Activated CD8-positive, alpha-beta memory T cell treated with anti-CD3 and anti-CD28 coated beads, Interleukin-2, amount 50 U/mL, for 4 hours (primary cell): ENCODE data around the gene UBE2V1.
A peak's percentile ranks its signal among the peaks of the same experiment; 100 is the strongest.

Experiments used
- DNase-seq: peaks from one replicate; pipeline ENCODE4 v3.0.0-alpha.2; 2020

UBE2V1 gene

DNA sequence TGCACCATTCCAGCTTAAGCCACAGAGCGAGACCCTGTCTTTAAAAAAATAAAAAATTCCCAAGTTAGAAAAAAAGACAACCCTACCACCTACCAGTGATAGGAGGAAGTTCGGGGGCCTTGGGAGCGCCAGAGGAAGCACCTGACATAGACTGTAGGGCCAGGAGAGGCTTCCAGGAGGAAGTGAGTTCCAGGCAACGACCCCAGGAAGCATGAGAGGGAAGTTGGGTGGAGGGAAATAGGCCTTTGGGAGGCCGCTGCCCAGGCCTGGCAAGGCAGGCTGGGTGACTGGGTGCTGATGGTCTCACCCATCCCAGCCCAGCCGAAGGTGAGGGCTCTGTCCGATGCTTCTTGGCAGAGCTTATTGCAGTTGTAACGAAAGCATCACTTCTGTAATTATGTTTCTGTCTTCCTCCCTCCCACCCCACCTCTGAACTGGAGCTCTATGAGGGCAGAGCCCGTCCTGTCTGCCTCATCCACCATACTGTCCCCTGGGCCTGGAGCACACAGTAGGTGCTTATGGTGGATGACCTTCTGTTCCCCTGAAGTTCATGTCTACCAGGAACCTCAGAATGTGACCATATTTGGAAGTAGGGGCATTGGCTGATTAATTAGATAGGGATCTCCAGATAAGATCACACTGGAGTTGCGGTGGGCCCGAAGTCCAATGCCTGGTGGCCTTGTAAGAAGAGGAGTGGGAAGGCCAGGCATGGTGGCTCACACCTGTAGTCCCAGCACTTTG, 54.1 kb downstream of the UBE2V1 start:
- DNase-seq, result no peak

DNA sequence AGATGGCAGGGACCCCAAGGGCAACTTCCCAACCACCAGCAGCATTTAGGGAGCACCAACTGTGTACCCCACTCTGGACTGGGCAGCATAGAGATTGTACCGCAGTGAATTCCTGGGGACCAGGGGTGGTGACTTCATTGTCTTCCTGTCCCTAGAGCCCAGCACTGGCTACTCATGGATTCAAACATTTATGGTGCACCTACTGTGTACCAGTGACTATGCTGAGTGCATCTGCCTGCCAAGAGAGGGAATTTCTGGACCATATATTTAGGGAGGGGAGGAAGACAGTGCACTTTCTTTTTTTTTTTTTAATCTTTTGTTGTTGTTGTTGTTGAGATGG, 55.3 kb downstream of the UBE2V1 start:
- DNase-seq, result no peak

DNA sequence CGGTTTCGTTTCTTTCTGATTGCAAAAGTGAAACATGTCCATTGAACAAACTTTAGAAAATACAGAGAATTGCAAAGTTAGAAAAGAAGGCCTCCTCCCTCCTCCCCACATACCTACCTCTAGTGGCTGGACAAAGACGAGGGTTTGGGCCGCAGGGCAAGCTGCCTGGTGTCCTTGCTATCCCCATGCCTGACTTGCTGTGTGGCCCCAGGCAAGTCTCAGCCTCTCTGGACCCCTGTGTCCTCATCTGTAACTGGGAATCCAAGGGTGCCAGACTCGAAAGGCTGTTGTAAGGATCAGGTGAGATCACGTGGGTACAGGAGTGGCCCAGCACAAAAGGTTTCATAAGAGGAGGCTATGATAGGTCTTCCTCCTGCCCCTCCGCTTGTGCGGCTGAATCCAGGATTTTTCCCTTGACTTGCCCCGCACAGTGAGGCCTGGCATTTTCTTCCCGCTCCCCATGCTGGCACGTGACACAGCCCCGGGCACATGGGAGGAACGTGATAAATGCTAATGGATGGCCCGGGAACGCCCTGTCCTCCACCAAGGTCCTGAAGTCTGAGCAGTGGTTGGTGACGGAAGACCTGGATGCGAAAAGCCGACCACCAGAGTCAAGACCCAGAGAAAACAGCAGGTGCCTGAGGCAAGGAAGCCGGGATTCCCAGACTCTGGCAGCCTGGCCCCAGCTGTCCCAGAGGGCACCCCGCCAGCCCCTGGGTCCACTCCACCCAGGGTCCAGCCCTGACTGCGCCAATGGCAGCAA, 55.8 kb downstream of the UBE2V1 start:
- no peak for DNase-seq

DNA sequence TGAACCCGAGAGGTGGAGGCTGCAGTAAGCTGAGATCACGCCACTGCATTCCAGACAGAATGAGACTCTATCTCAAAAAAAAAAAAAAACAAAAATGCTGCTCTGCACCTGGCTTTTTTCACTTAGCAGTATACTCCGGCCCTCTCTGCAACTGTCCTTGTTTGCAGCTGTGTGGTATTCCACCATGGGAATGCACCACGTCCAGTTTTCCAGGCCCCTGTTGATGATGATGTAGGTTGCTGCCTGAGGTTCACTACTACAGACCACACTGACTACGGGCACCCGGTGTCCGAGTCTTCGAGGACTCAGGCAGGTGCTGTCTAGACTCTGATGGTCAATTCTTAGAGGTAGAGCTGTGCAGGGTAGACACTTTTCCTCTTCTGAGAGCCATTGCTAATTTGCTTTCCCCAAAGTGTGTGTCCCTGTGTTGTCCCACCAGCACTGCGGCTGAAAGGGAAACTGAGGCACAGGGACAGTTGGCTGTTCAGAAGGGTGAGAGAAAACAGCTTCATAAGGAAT, 56.5 kb downstream of the UBE2V1 start:
- no peak for DNase-seq

DNA sequence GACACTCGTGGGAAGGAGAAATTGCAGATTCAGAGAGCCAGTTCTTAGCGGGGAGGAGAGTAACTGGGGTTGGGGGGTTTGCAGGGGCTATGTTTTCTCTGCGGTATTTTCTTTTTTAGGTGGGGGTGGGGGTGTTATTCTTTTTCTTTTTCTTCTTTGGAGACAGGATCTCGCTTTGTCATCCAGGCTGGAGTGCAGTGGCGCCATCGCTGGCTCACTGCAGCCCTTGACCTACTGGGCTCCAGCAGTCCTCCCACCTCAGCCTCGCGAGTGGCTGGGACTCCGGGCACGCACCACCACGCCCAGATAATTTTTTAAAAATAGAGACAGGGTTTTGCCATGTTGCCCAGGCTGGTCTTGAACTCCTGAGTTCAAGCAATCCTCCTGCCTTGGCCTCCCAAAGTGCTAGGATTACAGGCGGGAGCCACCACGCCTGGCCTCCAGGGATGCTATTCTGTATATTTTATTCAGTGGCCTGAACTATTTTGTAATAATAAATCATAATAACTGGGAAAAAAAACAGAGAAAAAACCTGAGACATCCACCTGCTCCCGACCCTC, 57.3 kb downstream of the UBE2V1 start:
- DNase-seq, result no peak

DNA sequence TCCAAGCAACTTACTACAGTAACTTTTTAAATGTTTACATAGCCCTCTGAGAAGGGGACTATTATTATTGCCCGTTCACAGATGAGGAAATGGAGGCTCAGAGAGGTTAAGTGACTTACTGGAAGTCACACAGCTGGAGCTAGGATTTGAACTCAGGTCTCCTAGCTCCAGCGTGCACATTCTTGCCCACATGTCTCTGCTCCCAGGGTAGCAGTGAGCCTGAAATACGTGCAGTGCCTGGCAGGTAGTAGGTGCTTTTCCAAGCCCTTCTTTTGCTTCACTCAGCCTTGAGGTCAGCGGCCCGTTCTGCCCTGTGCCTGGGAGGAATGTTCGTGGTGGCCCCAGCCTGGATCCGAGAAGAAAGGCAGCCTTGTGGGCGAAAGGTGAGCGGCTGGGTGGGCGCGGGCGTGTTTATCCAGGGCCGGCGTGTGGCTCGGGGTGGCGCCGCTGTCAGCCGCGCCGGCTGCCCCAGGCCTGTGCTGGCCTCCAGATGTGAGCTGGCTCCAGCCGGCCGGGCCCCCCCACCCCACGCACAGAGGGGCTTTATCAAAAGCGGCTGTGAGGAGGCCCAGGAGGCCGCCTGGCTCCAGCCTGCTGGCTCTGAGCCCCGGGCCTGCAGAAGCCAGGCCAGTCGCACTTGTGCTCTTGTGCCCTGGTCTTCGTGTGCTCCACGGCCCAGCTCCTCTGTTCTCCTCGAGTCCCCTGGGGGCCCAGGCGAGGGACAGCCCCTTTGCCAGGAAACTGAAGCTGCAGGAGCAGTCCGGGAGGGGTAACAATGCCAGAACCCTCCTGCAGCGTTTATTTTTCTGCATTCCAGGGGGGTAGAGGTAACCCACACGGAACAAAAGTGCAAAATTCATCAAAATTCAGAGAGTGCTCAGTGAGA, 58.1 kb downstream of the UBE2V1 start:
- DNase-seq, result no peak

DNA sequence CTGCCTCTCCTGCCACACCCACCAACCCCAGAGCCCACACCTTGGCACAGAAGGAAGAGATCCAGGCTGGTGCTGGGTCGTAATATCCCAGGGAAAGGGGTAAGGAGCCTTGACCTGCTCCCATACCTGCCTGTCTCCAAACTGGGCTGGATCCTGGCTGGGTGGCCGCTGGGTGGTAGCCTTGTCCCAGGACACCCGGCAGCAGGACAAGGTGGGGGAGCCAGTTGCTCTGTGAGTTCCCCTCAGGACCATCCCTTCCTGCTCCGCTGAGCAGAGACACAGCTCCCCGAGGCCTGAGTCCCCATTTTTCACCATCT, 58.8 kb downstream of the UBE2V1 start:
- no peak for DNase-seq

DNA sequence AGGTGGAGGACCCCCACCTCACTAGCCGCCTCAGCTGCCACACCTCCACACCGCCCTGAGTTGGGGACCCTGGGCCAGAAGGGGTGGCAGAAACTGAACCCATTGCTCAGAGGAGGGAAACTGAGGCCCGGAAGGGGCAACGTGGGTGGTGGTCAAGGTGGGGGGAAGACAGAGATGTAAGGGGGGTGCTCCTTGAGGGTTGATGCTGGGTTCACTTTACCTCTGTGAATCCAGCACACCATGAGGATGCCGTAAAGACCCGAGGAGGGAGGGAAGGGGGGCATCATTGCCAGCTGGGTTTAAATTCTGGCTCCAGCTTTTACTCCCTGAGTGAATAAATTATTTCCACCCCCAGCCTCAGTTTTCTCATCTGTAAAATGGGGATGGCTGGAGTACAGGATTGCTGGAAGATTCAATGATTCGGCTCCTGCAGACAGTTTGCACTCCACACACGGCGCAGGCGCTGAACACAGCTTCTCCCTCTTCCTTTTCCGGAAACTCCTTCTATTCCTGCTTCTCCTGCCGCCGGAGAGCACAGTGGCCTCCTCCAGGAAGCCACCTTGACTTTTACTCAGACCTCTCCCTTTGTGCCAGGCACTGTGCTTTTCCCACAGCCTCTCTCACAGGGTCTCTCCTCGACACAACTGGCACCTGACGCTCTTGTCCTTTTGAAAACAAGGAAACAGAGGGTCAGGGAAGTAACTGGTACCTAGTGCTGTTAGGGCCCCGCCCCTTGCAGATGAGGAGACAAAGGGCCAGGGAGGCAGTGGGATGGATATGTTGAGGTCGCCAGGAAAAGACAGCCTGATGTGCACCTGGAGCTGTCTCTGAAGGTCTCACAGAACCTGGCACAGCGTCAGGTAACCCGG, 59.4 kb downstream of the UBE2V1 start:
- no peak for DNase-seq

DNA sequence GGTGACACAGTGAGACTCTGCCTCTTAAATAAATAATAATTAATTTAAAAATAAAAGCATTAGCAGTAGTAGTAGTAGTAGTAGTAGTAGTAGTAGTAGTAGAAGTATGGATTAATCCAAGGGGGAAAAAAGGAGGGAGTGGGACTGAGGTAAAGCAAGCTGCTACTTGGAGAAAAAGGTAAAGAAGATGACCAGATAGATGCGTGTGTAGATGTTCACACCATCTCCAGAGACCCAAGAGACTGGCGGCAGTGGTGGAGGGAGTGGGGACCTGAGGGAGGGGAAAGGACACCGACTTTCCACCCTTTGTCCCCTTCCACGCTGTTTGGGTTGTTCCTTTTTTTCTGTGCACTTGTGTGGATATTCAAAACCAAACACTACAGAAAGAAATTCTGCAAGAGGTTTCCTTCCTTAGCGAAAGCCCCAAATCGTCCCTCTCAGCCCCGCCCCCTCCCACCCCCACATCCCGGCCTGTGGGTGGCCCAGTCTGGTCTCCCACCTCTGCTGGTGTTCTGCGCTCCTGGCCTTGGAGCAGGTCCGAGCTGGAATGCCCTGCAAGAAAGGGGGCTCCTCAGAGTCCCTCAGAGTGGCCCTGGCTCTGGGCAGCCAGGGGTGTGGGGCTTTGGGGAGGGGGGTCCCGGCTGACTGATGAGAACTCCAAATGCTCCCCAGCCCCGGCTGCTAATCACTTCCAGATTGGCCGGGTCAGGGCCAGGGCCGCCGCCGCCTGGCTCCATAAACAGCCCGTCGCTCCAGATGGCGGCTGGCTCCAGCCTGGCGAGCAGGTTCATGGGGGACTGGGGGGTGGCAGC, 60.2 kb downstream of the UBE2V1 start:
- DNase-seq, result no peak

DNA sequence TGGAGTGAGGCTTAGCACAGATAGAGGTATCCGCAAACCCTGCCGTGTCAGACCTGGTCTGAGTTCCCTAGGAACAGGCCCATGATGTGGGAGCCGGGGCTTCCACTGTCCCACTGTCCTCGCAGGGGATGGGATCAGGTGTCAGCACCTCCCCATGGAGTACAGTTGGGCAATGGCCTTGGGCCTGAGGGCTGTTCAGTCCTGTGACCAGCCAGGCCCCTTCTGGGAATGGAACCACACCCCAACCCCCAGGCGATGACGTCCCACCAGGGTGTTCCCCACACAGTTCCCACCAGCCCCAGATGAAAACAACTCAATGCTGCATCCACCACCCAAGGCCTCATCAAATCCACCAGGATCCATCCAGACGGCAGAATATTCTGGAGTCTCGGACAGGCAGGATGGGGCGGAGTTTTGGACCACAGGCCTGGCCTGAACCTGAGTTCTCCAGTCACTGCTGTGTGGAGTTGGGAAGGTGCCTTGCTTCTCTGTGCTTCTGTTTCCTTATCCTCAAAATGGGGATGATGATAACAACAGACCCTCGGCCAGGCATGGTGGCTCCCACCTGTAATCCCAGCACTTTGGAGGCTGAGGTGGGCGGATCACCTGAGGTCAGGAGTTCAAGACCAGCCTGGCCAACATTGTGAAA, 62.2 kb downstream of the UBE2V1 start:
- no peak for DNase-seq

DNA sequence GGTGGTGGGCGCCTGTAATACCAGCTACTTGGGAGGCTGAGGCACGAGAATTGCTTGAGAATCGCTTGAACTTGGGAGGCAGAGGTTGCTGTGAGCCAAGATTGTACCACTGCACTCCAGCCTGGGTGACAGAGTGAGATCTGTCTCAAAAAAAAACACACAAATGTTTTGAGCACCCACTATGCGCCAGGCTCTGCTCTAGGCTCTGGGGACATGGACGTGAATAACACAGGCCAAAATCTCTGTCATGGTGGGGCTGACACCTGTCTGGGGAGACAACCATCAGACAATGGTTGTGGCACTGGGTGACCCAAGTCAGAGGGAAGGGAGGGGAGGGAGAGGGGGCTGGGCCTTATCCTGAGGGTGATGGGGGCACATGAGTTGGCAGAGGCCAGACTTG, 62.7 kb downstream of the UBE2V1 start:
- DNase-seq, result no peak

DNA sequence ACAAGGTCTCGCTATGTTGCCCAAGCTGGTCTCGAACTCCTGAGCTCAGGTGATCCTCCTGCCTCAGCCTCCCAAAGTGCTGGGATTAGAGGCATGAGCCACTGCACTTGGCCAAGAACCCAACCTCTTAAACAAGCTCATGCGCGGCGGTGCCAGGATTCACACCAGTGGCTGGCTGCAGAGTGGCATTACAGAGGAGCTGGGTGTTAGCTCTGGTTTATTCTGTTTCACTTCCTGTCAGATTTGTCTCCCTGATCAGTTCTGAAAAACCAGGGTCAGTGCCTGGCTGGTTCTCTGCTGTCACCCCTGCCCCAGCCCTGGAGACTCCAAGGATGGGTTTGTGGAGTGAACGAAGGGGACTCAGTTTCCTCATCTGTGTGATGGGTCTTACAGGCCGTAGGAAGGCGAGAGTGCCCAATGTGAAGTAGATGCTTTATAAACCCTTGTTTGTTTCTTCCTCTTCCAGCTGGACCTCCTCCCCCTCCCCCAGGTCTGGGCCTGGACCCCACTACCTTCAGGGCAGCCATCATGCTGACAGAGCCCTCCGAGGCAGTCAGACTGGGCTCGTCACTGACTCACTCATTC, 63.4 kb downstream of the UBE2V1 start:
- DNase-seq, result no peak

DNA sequence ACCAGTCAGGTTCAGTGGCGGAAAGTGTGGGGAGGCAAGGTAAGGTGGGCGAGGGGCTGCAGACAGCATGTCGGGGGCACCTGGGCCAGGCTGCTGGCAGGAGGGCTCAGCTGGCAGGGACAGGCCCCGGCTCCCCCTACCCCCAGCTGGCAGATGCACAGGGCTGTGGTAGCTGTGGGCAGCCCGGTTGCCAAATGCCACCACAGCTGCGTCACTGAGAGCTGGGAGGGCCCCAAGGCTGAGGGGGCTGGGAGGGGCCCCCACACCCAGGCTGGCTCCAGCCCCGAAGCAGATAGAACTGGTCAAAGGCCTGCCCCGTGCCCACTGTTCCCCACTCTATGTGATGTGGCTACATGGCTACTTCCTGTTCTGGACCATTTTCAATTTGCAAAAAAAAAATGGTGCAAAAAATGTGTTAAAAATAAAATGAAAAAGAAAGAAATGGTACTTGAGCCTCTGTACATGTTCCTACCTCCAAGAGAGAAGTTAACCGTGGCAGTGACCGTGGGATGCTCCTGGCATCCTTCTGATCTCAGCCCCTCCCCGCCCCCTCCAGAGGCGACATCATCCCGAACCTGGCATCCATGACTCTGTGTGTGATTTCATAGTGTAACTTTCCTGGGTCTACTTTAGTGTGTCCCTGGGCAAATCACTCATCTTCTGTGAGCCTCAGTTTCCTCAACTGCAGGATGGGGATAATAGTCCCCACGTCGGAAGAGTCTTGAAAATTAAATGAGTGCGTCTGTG, 64.4 kb downstream of the UBE2V1 start:
- peak; percentile 38 for DNase-seq

DNA sequence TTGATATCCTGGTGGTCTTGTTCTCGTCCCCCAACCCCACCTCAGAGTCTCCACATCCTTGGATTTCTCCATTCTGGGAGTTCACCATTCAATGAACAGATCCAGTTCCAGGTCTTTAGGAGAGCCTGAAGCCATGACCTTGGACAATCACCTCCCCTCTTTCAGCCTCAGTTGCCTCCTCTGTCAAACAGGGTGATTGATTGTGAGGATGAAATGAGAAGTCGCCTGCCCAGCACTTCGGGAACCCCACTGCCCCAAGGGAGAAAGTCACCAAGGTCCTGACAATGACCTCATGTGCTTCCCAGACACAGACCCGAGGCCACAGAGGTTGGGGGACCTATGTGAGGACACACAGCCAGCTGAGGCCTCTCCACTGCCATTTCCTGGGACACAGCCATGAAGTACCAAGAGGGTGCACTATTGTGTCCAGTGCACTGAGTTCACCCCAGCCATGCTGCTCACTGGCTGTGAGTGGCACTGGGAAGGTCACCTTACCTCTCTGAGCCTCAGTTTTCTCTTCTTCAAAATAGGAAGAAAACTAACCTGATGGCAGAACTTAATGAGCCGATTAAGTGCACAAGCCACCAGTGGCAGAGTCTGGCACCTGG, 68.5 kb downstream of the UBE2V1 start:
- DNase-seq, result no peak

DNA sequence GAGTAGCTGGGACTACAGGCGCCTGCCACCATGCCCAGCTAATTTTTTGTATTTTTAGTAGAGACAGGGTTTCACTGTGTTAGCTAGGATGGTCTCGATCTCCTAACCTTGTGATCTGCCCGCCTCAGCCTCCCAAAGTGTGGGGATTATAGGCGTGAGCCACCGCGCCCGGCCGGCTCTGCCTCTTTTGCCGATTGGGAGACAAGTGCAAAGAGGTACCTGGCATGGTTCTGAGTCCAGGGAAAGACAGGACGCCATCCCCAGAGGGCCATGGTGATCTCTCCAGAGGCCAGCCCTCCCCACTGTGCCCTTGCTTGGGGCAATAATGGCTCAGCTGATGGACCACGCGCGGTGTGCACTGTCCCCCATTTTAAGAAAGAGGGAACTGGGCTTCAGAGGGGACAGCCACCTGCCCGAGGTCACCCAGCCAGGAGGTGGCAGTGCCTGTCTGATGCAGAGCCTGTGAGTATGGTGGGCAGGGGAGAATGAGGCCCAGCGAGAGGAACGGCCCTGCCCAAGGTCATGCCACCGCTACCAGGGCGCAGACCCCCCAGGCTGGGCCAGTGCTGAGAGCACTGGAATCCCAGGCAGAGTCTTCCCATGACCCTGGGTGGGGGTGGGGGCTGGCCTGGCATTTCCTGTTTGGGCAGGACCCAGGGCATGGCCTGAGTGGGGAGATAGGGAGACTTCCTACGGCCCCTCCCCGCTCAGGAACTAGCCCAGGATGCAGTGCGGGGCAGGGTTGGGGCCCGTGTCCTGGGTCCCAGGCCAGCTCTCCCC, 69.2 kb downstream of the UBE2V1 start:
- DNase-seq, result no peak

DNA sequence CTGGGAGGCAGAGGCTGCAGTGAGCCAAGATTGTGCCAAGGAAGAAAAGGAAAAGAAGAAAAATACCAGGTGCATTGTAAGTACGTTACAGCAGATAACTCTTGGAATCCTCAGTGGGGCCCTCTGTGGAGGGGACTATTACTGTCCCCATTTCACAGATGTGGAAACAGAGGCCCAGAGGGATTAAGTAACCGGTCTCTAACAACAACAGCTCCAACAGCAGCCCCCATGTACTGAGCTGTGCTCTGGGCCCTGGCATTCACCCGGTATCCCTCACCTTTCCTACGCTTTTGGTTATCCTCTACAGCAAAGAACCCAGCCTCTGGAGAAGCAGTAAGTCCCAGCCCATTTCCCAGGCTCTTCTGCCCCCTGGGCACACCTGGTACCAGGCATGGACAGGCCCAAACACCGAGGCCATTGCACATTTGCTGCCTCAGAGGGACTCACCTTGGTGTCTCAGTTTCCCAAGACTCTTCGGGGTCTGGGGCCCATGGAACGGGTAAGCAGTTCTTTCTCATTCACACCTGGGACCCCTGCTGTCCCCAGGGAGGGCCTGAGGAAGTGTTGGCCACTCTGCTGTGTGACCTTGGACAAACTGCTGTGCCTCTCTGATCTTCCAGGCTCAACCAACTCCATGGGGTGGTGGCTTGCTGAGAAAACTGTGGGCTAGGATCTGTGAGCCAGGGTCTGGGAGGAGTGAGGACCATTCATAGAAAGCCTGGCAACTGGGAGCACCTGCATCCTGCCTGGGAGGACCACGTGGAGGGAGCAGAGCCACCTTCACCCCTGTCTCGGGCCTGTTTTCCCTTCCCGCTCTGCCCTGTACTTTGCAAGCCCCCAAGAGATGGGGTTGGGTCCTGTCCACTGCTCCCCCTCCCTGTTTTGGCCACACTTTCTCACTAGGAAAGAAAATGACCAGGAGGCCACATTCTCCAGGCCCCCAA, 70.3 kb downstream of the UBE2V1 start:
- no peak for DNase-seq

DNA sequence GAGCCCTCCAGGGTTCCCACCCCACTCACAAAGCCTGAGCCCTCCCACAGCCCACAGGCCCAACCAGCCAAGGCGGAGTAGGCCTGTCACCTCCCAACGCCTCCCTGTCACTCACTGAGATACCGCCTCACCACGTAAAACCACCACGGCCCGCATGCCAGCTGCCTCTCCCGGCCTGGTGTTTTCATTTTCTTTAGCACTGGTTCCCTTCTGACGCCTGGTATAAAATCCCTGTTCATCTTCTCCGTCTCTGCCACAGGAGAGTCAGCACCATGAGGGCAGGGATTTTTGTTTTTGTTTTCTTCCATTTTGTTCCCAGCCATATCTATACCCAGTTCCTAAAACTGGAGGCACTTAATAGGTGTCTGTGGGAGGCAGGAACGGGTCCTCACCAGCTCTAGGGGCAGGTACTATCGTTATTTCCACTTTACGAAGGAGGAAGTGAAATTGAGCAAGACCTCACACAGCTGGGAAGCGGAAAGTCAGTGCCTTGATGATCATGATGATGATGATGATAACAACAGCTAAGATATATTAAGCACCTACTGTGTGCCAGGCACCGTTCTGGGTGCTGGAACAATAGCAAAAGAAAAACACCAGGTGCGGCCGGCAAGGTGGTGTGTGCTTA, 71.6 kb downstream of the UBE2V1 start:
- DNase-seq, result no peak
